HG03558 (cell line): ENCODE data around the gene GRN.
"Not testable (repeated sequence)": the region's sequence is repeated elsewhere in the genome, so short reads cannot be mapped to it uniquely, and the experiment has no call there.

ENCODE experiments used
- ATAC-seq: cut with Tn5 transposase; IDR thresholded peaks from one replicate; pipeline ENCODE4 v1.9.1; 2021; ENCODE audit warnings: moderate number of reproducible peaks; ENCODE audit not compliant: unreplicated experiment; ENCODE audit errors: extremely low read depth

The GRN gene

GRCh38 chr17:44359006-44359405, 13.9 kb downstream of the GRN start:
- ATAC-seq = no peak

DNA sequence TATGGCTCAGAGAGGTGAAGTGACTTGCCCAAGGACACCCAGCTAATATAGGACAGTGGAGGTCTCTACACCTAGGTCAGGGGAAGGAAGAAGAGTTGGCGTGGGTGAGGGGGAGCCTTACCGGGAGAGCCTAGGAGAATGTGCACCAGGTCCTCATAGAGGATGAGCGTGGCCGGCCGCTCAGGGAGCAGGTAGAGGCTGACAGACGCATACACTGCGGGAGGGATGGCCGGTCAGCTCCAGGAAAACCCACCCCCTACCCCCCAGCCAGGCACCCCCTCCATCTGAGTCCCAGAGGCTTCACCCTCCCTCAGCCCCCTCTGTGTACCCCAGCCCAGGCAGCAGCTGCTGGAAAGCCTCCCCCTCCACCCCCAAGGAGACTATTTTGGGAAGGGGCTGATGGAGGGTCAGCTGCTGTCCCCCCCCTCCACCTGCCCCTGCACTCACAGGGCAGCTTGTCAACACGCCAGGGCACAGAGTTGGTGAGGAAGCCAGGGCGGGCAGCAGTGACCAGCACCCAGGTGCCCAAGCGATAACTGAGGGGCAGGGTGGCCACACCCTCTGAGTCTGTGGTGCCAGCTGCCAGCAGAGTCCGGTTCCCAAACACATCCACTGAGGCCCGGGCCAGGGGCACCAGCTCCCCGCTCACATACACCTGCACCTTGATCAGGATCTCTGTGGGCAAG, 14.5 kb downstream of the GRN start:
- ATAC-seq = no peak

DNA sequence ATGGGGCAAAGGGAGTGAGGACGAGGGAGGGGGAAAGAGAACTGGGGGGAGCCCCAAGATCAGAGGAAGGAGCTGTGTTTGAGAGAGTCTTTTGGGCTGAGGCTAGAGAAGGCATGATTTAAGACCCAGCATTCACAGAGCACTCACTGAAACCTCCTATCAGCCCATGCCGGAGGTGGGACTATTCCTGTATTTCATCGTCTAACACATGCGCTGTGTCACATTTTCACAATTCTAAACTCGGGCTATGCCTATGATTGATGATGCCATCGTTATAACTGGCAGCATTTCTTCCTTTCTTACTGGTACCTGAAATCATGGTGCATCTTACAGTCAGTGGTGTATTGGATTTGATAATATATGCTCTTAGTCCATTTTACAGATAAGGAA, 15.0 kb downstream of the GRN start:
- ATAC-seq = no peak

- no peak for ATAC-seq
These were observed 15.7 kb downstream of the GRN start for GRCh38 chr17:44360826-44361225.

DNA sequence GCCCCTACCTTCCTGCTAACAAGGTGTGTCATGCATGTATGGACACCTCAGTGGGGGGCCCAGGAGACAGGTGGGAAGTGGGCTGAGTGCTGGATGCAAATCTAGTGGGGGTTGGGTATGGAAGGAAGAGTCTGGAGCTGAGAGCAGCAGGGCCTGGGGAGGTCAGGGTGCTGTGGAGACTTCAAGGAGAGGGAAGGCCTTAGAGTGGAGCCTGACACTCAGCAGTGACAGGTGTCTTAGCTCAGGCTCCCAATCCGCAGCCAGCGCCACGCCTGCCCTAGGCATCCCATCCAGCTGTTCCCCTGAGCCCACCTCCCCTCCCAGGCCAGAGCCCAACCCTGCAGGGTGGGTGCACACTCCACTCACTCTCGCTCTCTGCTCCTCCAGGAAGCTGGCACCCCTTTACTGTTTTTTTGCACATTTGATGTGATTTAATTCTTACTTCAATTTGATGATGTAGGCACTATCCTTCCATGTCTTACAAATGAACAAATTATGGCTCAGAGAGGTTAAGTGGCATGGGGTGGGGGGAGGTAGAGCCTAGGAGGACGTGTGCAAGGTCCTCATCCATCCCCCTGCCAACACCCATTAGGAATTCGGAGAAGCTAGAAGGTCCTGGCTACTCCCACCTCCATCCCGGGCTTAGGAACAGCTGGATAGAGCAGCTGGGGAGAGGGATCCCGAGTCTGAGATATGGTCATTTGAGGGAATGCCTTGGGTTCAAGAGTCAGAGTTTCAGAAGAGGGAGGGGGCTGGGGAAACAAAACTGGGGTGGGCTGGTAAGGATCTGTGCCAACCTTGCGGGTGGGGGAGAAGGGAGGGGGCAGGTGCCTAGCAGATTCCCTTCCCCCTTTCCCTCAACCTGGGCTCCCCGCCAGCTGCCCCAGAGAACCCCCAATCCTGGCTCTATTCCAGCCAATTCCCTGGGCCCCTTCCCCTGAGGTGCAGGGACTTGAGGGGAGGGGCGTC, 16.5 kb downstream of the GRN start:
- ATAC-seq = no peak

DNA sequence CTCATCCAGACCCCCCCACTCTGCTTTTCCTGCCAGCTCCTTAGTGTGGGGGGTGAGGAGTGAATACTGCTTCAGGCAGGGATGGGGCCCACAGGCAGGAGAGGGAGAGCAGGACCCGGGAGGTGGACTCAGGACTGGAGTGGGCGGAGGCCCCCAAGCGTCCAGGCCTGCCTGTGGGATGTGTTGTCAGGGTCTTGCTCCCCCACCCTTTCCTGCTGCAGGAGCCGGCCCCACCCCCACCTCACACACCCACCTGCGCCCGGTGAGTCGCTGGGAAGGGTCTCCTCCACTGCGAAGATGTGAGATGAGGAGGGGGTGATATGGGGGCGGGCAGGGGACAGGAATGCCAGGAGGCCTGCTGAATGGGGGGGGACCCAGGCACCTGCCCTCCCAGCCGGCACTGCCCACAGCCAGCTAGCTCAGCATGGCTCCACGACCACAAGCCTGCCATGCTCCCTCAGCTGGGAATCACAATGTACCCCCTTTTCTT, 17.4 kb downstream of the GRN start:
- no peak for ATAC-seq

DNA sequence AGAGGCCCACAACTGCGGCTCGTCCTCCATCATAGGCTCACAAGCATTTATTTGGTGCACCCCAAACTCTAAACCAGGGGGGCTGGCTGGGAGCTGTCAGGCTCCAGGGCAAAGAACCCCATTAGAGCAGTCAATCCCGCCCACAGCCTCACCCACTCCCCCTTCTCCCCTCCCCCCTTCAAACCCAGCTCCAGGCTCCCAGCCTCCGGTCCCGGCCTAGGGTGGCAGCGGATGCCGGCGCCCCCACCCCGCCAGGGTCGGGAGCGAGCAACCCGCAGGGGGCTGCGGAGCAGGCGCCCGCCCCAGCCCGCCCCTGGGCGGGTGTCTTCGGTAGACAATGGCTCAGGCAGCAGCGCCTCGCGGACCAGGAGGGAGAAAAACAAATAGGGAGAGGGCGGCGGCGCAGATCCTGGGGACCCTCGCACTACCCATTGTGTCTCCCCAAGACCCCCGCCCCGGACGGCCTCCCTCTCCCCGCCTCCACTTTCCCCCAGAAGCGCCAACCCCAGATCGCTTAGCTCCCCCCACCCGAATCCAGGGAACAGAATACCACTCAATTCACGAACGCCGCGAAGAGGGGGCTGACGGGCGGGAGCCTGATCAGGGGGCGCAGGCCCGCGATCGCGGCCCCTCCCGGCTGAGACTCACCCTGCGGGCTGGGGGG, 18.0 kb downstream of the GRN start:
- ATAC-seq = no peak

GRCh38 chr17:44363613-44364159, 18.6 kb downstream of the GRN start, which contains the start of gene FAM171A2:
FAM171A2 (minus strand) TSS chr17:44363853; CDS start chr17:44363714, 139 bp downstream.
- no peak for ATAC-seq

- not testable (repeated sequence) for ATAC-seq
These were observed 19.9 kb downstream of the GRN start for GRCh38 chr17:44365051-44365450.

GRCh38 chr17:44367231-44367979, 22.3 kb downstream of the GRN start:
- ATAC-seq = no peak

DNA sequence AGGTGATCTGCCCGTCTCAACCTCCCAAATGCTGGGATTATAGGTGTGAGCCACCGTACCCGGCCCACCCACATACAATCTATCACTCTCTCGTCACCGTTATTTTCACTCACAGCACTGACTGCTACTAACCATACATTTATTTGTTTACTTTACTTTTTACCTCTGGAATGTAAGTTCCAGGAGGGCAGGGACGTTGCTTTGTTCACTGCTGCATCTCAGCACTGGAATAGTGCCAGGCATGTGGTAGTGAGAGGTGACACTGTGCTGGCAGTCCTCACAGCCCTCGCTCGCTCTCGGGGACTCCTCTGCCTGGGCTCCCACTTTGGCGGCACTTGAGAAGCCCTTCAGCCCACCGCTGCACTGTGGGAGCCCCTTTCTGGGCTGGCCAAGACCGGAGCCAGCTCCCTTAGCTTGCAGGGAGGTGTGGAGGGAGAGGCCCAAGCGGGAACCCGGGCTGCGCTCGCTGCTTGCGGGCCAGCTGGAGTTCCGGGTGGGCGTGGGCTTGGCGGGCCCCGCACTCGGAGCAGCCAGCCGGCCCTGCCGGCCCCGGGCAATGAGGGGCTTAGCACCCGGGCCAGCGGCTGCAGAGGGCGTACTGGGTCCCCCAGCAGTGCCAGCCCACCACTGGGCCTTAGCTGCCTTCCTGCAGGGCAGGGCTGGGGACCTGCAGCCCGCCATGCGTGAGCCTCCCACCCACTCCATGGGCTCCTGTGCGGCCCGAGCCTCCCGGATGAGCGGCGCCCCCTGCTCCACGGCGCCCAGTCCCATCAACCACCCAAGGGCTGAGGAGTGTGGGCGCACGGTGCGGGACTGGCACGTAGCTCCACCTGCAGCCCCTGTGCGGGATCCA, 23.5 kb downstream of the GRN start:
- ATAC-seq = not testable (repeated sequence)

GRCh38 chr17:44369414-44370023, 24.4 kb downstream of the GRN start:
- not testable (repeated sequence) for ATAC-seq

DNA sequence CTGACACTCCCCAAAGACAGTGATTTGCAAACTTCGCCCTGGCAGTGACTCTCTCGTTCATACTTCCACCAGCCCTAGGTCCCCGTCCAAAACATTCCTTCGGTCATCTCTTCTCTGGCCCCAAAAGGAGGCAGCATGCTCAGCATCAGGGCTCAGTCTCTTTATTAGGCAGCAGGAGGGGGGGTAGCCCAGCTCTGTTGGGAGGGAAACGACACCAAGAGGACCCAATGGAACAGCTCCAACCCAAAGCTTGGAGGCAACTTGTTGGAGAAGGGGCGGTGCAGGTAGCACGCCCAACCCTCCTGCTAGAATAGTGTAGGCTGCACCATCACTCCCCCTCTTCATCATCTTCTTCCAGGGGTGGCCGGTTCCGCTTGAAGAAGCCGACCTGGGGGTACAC, 26.9 kb downstream of the GRN start:
- ATAC-seq = no peak

DNA sequence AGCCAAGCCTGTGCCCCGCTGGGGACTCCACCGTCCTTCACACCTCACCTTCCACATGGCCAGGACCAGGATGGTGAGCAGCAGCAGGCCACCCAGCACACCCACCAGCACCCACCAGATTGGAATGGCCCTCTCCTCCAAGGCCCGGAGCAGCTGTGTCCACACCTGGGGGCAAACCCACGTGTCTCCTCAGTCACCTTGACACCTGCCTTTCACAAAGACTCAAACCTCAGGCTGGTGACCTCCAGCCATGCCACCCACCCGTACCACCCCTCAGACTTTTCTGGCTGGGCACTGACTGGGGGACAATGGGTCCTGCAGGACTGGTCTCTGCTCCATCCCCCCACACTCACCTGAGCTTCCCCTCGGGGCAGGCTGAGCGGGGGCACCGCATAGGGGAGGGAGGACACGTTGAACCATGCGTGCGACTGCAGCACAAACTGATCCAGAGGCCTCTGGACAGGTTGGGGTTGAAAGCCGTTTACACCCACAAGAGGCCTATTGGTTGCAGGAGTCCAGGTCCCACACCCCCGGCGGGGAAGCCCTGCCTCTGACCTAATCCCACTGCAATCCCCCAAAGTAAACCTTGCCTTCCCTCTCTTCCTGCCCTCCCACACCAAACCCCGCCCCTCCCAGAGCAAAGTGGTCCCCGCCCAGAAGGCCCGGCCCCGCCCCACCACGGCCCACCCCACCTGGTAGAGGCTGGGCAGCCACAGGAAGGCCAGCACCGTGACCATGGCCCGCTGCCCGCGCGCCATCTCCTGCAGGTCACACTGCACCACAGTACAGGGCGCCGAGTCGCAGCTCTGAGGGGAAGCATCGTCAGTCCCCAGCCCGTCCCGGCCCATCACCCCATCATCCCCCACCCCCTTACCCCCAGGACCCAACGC, 29.4 kb downstream of the GRN start:
- no peak for ATAC-seq

DNA sequence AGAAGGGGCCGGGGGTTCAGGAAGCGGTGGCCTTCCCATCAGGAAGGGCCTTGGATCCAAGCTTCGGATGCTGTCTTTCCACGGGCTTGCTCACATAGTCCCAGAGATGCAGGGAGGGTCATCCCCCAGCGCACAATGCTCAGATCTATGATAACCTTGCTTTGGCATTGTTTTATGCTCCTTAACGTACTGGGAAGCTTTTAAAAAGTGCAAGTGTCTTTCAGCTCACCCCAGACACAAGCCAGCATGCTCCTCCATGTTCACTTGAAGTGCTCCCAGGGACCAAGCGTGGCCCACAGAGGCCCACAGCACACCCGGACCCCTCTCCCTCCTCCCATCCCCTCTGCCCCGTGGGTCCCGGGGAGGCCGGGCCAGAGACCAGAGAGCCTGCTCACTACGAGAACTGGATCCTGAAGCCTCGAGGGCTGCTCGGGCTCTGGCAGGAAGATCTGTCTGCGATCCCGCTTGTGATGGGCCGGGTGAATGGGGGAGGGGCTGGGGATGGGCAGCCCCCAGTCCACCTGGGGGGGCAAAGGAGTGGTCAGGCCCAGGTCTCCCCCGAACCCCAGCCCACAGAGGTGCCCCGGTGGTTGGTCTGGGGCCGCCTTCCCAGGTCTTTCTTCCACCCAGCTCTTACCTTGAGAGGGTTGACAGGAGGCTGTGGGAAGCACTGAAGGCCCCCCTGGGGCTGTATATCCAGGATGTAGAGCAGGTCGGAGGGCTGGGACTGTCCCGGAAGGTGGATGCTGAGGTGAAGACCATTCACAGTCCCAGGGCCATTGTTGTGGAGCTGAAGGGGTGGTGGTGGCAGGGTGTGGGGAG, 30.3 kb downstream of the GRN start:
- no peak for ATAC-seq

GRCh38 chr17:44376124-44376523, 31.0 kb downstream of the GRN start:
- no peak for ATAC-seq

GRCh38 chr17:44376779-44377178, 31.7 kb downstream of the GRN start:
- ATAC-seq = no peak
